OCI-LY7 (cell line): ENCODE results near the gene HERC3.

Experiments
- CTCF ChIP-seq: fragments of 200-600 bp; sonication (generic); conservative IDR thresholded peaks from 2 replicates; pipeline ENCODE4 v1.5.1; 2014; ENCODE audit warnings: mild to moderate bottlenecking, antibody characterized with exemption, low read length, moderate library complexity, mixed read lengths
- EZH2phosphoT487 ChIP-seq: fragments of 200-600 bp; sonication (generic); IDR thresholded peaks from 2 replicates; pipeline ENCODE4 v1.6.1; 2018; ENCODE audit warnings: low read depth, borderline replicate concordance, mild to moderate bottlenecking, mixed run types, antibody characterized with exemption, low read length, moderate library complexity, mixed read lengths

GRCh38 chr4:88575186-88575585 lies 17.1 kb upstream of the HERC3 start:
- TF ChIP-seq CTCF, result no peak
- no peak for TF ChIP-seq EZH2phosphoT487
